Mucosa of rectum (tissue), 2 donors: ENCODE data around the gene ANKRD13B.

Source experiments
- H3K27ac ChIP-seq, 2 donors: one replicate each; pipeline ENCODE4 v1.7.0; 2013; ENCODE audit warnings: inconsistent platforms in 2 of 2, low read depth in 2 of 2, low read length in 2 of 2
- H3K27me3 ChIP-seq, 2 donors: one replicate each; pipeline ENCODE4 v1.7.0; 2013; ENCODE audit warnings: low read length in 2 of 2; ENCODE audit not compliant: control insufficient read depth in 2 of 2, insufficient read depth in 2 of 2
- H3K36me3 ChIP-seq, 2 donors: one replicate each; pipeline ENCODE4 v1.7.0; 2013; ENCODE audit warnings: low read length in 2 of 2; ENCODE audit not compliant: control insufficient read depth in 2 of 2, insufficient read depth in 2 of 2
- H3K4me1 ChIP-seq, 2 donors: one replicate each; pipeline ENCODE4 v1.7.0; 2013; ENCODE audit warnings: low read length in 2 of 2, mild to moderate bottlenecking in 1 of 2; ENCODE audit not compliant: control insufficient read depth in 2 of 2, insufficient read depth in 2 of 2
- H3K4me3 ChIP-seq, 2 donors: one replicate each; pipeline ENCODE4 v1.7.0; 2013; ENCODE audit warnings: low read length in 2 of 2
- H3K9ac ChIP-seq, 2 donors: one replicate each; pipeline ENCODE4 v1.7.0; 2013; ENCODE audit warnings: low read length in 2 of 2, low read depth in 1 of 2, mild to moderate bottlenecking in 1 of 2
- H3K9me3 ChIP-seq, 2 donors: one replicate each; pipeline ENCODE4 v1.7.0; 2013; ENCODE audit warnings: low read length in 2 of 2; ENCODE audit not compliant: control insufficient read depth in 2 of 2
- donor health status: healthy.
- donor health status: Normal muscosa, but diverticular disease.

The ANKRD13B gene

GRCh38 chr17:29625037-29625750, 32.3 kb downstream of the ANKRD13B start:
- Histone ChIP-seq H3K27me3 (peaks cover 0 to 2% of the 10 kb centered on the region in 2 donors), H3K36me3 (peaks cover 0 to 4% of the 10 kb centered on the region in 2 donors), H3K9ac (no peak overlapping the region), H3K4me3 (no peak overlapping the region), H3K27ac (no peak overlapping the region), H3K9me3 (no peaks in the 10 kb centered on the region), H3K4me1 (peaks cover 0 to 2% of the 10 kb centered on the region in 2 donors)

DNA sequence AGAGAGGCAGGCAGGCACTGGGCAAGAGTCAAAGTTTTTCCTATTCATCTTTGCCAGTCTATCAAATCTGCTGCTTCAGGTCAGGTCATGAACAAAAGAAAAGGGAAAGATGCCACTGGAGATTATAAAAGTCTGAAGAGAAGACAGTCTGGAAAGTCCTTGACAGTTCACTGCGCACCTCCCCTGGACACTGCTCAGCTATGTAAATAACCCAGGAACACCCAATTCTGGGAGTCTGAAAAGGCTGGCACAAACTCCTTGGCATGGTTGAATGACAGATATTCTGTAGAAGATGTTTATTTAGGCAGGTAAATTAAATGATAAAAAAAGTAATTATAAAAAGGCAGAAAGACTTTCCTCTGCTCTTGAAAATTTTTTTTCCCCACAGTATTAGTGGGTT, 35.0 kb downstream of the ANKRD13B start:
- no peak overlapping the region for H3K27ac ChIP-seq
- peaks cover 21 to 23% of the 10 kb centered on the region in 2 donors for H3K36me3 ChIP-seq
- H3K4me3 ChIP-seq = no peak overlapping the region
- no peaks in the 10 kb centered on the region for H3K9me3 ChIP-seq
- no peaks in the 10 kb centered on the region for H3K27me3 ChIP-seq
- H3K9ac ChIP-seq = no peak overlapping the region
- H3K4me1 ChIP-seq = peaks cover 0 to 1% of the 10 kb centered on the region in 2 donors

- H3K9ac ChIP-seq = no peak overlapping the region
- H3K27me3 ChIP-seq = no peaks in the 10 kb centered on the region
- H3K27ac ChIP-seq = no peak overlapping the region
- H3K4me1 ChIP-seq = no peaks in the 10 kb centered on the region
- no peaks in the 10 kb centered on the region for H3K9me3 ChIP-seq
- peaks cover 21 to 28% of the 10 kb centered on the region in 2 donors for H3K36me3 ChIP-seq
- no peak overlapping the region for H3K4me3 ChIP-seq
These were observed 35.7 kb downstream of the ANKRD13B start for GRCh38 chr17:29628644-29629043.

GRCh38 chr17:29629839-29630238, 36.9 kb downstream of the ANKRD13B start:
- H3K36me3 ChIP-seq = peaks cover 25 to 34% of the 10 kb centered on the region in 2 donors
- no peak overlapping the region for H3K27ac ChIP-seq
- no peaks in the 10 kb centered on the region for H3K4me1 ChIP-seq
- no peaks in the 10 kb centered on the region for H3K27me3 ChIP-seq
- H3K9me3 ChIP-seq = no peaks in the 10 kb centered on the region
- no peak overlapping the region for H3K4me3 ChIP-seq
- H3K9ac ChIP-seq = no peak overlapping the region

GRCh38 chr17:29630630-29631193, 37.8 kb downstream of the ANKRD13B start:
- Histone ChIP-seq H3K4me3 (no peak overlapping the region), H3K4me1 (no peaks in the 10 kb centered on the region), H3K27ac (no peak overlapping the region), H3K9ac (no peak overlapping the region), H3K9me3 (no peaks in the 10 kb centered on the region), H3K36me3 (peaks cover 27 to 37% of the 10 kb centered on the region in 2 donors), H3K27me3 (no peaks in the 10 kb centered on the region)

GRCh38 chr17:29633886-29634285, 41.0 kb downstream of the ANKRD13B start:
- H3K27ac ChIP-seq = no peak overlapping the region
- peaks cover 36 to 48% of the 10 kb centered on the region in 2 donors for H3K36me3 ChIP-seq
- H3K4me1 ChIP-seq = no peaks in the 10 kb centered on the region
- H3K4me3 ChIP-seq = no peak overlapping the region
- H3K9ac ChIP-seq = no peak overlapping the region
- H3K27me3 ChIP-seq = no peaks in the 10 kb centered on the region
- H3K9me3 ChIP-seq = no peaks in the 10 kb centered on the region

- Histone ChIP-seq H3K4me3 (no peak overlapping the region), H3K4me1 (no peaks in the 10 kb centered on the region), H3K27me3 (no peaks in the 10 kb centered on the region), H3K9ac (no peak overlapping the region), H3K36me3 (peaks cover 11 to 14% of the 10 kb centered on the region in 2 donors), H3K9me3 (no peaks in the 10 kb centered on the region), H3K27ac (no peak overlapping the region)
These were observed 47.5 kb downstream of the ANKRD13B start for GRCh38 chr17:29640413-29640812.

- Histone ChIP-seq H3K27me3 (no peaks in the 10 kb centered on the region), H3K4me3 (no peak overlapping the region), H3K27ac (no peak overlapping the region), H3K36me3 (peaks cover 7 to 12% of the 10 kb centered on the region in 2 donors), H3K9me3 (no peaks in the 10 kb centered on the region), H3K4me1 (peaks cover 0 to 1% of the 10 kb centered on the region in 2 donors), H3K9ac (no peak overlapping the region)
These were observed 48.2 kb downstream of the ANKRD13B start for GRCh38 chr17:29640981-29641642.

DNA sequence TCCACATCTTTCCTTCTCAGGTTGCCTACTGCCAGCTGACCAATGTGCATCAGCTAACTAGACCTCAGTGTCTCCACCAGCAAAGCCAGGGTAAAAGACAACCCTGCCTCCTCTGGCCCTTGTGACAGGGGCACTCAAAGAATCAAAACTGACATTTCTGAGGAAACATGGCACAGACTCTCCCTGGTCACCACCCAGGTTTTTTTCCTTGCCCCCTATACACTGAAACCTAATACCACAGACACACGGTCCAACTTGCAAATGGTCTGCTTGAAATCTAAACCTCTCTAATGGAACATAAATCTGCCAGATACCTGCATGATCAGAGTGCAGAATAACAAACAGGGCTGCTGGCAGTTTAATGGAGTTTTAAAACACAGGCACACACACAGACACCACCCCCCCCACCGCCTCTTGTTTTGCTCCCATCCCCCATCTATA, 49.3 kb downstream of the ANKRD13B start:
- Histone ChIP-seq H3K27ac (no peak overlapping the region), H3K4me3 (no peak overlapping the region), H3K27me3 (no peaks in the 10 kb centered on the region), H3K36me3 (peaks cover 4 to 5% of the 10 kb centered on the region in 2 donors), H3K9ac (no peak overlapping the region), H3K9me3 (no peaks in the 10 kb centered on the region), H3K4me1 (peaks cover 0 to 3% of the 10 kb centered on the region in 2 donors)

DNA sequence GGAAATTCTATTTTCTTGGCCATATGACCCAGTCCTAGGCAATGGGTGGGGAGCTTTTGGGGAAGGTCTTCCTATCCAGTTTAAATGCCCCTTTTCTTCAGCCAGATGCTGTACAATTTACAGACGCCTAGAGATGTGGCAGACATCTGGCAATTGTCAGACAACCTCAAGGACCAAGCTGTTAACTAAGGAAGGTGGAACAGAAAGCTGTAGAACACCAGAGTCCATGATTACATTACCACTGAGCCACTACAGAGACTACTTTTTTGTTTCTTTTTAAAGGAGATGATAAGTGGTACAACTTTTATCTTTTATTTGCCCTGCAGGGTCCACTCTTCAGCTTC, 50.9 kb downstream of the ANKRD13B start:
- peaks cover 8 to 10% of the 10 kb centered on the region in 2 donors for H3K36me3 ChIP-seq
- no peak overlapping the region for H3K9ac ChIP-seq
- peaks cover 0 to 3% of the 10 kb centered on the region in 2 donors for H3K4me1 ChIP-seq
- H3K27ac ChIP-seq = peak overlapping the region in 1 of 2 donors; percentile 26
- no peak overlapping the region for H3K4me3 ChIP-seq
- no peaks in the 10 kb centered on the region for H3K27me3 ChIP-seq
- H3K9me3 ChIP-seq = no peaks in the 10 kb centered on the region
